Stimulated activated CD4-positive, alpha-beta T cell treated with anti-CD3 and anti-CD28 coated beads, TNF-alpha, amount 100 ng/mL, for 24 hours (primary cell): Measurements from ENCODE around the gene LRRC3.
A peak's percentile ranks its signal among the peaks of the same experiment; 100 is the strongest.

Source experiments
- DNase-seq, 3 experiments: peaks; one replicate each; pipeline ENCODE4 v3.0.0-alpha.2; 2020; ENCODE audit warnings: low read depth in 3 of 3

LRRC3 gene

DNA sequence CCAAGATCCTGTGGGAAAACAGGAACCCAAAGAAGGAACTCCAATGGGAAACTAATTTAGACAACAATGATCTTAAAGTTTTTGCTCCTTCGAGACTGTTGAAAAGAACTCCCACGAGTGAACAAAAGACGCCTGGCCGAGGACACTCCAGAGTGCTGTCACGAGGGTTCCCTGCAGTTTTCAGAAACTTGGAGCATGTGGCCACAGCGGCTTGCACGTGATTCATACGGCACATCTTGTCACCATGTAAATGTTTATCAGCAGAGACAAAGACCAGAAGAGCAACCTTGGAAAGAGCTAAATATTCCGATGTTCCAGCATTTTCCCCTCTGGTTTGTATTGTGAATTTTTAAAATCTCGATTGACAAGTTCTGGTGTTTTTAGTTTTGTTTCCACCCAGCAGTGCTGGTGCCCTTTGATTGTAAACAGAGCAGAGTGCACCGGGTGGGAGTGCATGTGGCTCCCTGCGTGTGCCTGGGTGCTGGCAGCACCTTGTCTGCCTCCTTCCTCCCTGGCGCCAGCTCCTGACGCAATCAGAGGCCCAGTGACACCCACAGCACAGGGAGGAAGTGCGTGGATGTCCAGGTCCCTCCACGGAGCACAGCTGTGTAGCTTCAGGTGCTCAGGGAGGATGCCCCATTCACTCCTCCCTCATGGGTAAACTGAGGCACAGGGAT is 23.0 kb downstream of the LRRC3 start:
- DNase-seq: no peak

DNA sequence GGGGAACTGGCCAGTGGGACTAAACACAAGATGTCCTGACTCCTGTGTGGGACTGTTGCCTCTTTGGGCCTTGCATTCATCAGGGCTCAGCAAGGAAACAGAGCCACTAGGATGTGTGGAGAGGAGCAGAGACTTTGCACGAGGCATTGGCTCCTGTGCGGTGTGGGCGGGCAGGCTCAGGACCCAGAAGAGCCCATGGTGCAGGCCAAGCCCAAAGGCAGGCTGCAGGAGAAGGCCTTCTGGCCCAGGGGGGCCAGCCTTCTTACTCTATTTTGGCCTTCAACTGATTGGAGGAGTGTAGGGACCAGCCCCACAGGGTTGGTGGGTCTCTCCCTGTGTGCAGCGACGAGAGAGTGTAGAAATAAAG is 23.5 kb downstream of the LRRC3 start:
- no peak for DNase-seq

DNA sequence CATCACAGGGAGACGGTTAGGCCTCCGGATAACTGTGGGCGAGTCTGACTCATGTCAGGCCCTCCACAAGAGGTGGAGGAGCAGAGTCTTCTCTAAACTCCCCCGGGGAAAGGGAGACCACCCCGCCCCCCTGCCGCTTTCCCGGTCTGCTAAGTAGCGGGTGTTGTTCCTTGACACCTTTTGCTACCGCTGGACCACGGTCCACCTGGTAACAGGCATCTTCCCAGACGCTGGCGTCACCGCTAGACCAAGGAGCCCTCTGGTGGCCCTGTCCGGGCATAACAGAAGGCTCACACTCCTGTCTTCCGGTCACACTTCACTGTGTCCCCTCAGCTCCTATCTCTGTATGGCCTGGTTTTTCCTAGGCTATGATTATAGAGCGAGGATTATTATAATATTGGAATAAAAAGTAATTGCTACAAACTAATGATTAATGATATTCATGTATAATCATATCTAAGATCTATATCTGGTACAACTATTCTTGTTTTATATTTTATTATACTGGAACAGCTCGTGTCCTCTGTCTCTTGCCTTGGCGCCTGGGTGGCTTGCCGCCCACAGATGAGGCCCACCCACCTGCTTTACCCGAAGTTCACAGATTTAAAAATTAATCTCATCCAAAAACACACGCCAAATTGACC is 24.4 kb downstream of the LRRC3 start:
- DNase-seq: peak in 1 of 3 experiments; percentile 38

DNA sequence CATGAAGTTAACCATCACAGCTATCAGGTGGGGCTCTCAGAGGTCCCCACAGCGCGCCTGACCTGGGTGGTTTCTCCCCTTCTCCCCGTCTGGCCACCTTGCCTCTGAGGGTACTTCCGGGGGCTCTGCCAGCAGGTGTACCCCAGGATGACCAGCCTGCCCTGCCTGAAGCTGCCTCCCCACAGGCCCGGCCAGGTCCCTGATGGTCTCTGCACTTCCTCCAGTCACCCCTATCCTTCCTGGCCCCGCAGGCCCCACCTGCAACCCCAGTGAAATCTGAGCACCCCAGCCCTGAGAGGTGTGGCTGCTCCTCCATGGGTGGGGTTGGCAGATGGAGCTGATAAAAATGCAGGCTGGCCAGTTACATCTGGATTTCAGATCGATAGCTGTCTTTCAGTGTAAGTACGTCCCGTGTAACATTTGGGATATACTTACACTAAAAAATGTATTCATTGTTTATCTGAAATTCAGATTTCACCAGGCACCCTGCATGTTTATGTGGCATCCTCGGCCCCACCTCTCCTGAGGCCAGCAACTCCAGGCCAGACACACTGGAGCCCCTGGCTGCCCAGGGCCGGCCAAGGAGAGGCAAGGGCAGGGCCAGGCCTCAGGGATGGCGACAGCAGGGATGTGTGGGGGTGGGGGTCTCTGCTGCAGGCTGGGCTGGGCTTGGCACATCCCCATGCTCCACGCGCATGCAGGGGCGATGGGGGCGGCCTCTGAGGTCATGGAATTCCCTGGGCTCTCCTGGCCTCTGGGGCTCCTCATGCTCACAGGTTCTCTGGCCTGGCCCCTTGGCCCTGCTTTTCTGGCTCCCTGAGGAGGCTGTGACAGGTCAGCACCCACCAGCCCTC is 25.1 kb downstream of the LRRC3 start:
- no peak for DNase-seq

DNA sequence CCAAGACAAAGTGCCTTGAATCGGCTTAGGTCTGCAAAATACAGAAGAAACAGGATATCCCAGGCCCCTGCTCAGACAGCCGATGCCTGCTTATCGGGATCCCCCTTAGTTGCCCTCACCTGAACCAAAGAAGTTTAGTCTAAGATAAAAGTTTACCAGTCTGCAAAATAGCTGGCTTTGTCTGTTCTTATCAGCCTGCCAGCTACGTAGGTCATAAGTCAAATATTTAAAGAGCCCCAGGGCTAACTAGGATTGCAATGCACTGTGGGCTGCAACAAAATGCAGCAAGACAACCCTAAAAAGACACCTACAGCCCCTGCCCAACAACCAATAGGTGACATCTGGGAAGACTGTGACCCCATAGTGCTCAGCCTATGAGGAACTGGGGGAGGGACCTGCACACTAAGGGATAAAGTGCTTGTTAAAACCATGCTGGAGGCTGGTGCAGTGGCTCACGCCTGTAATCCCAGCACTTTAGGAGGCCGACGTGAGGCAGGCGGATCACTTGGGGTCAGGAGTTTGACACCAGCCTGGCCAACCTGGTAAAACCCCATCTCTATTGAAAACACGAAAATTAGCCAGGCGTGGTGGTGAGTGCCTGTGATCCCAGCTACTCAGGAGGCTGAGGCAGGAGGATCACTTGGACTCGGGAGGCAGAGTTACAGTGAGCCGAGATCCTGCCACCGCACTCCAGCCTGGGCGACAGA is 27.4 kb downstream of the LRRC3 start:
- no peak for DNase-seq

DNA sequence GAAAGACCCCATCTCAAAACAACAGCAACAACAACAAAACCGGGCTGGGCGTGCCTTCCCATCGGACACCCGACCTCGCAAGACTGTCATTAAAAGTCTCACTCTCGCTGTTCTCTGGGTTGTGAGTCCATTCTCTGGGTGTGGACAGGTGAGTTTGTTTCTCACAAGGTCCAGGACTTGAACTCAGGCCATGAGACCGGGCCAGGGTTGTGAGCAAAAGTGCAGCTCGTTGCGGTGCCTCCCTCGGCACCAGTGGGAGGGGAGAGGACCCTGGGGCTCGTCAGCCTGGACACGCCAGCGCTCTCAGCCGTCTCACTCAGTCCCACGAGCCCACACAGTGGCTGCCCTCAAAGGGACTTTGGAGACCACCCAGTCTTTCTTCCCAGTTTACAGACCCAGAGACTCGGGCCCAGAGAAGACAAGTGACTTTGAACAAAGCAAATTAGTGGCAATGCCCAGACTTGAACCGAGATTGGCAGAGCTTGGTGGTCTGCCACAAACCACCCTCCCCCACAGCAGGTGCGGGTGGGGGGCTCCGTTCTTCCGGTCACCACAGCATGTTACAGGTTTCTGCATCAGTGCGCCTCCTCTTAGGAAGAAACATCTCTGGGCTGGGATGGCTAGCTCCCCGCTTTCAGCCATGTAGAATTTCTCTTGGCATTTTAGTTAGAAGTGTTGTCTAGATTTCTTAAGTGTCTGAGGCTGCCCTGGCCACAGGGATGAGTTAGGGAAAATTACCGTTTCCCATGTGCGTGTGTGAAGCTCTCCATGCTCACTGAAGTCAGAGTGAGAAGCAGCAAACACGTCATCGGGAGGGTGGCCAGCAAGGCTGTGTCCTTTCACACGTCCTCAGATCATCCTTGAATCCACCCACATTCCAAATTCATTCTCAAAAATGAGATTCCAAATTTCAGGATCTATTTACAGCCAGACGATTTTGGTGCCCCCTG is 28.3 kb downstream of the LRRC3 start:
- no peak for DNase-seq

DNA sequence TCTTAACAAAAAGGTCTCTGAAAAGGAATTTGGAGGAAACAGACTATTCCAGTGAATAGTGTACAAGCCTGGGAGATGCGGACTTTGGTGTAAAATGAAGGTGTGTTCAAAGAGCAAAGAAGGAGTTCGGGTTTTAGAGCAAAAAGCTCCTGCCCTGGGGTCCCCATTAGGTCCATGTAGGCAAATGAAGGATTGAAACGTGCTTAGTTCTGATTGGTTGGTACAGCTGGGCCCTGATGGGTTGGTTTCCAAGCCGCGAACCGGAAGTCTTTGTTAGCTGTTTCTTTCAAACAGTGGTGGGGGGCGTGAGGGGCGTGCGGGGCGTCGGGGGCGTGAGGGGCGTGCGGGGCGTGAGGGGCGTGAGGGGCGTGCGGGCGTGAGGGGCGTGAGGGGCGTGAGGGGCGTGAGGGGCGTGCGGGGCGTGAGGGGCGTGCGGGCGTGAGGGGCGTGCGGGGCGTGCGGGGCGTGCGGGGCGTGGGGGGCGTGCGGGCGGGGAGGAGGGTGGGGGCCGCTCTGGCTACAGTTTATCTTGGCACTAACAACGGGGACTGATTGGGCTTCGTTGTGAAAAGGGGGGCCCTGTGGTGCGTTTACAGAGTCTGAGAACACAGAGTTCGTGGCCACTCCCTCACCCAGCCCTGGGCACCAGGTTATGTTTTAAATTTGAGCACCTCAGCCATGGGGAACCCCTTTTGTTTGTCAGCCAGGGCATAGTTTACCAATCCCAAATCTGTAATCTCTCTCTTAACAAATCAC is 29.4 kb downstream of the LRRC3 start:
- DNase-seq: no peak

DNA sequence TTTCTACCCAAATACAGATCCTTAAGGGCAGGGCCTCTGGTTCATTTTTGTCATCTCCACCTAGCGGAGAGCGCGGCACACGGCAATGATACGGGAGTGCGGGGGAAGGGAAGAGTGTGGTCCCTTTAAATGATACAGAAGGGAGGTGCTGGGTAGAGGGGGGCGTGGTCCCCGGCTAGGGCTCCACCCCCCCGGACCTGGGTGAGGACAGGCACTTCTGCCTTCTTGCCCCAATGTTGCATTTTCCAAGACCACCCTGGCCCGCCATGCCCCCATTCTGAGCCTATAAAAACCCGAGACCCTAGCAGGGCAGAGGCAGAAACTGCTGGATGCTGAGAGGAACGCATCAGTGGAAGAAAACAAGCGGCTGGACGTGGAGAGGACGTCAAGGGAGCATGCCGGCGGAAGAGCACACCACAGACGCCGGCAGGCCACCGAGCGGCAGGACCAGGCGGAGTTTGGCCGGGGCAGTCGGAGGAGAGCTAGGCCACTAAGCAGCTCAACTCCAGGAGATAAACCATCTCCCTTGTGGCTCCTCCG is 30.0 kb downstream of the LRRC3 start:
- DNase-seq: peak in 2 of 3 experiments; percentile 19 to 50

DNA sequence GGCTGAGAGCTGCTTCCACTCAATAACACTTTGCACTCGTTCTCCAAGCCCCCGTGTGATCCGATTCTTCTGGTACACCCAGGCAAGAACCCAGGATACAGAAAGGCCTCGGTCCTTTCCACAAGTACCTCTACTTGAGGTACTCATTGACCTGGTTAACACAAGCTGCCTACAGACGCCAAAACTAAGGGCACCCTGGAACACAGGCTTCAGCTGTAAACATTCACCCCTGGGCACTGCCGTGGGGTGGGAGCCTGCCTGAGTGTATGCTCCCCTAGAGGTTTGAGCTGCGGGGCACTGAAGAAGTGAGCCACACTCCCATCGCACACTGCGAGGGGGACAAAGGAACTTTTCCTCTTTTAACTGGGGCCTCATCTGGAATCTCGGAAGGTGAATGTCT is 30.5 kb downstream of the LRRC3 start:
- no peak for DNase-seq

DNA sequence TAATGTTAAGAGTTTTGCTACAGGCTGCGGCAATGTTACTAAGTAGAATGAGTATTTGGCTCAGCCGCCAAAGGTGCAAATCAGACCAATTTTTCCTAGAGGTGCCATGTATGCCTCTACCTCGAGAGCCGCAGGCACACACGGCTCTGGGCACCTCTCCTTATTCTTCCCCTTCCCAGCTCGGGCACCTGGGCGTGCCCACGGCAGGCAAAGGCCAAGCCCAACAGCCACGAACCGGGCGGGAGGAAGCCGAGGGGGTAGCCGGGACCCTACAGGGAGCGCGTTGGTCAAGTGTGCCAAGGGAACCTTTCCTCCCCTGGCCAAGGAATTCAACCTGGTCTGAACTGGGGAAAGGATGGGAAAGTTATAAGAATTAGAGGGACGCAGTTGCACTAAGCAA is 31.0 kb downstream of the LRRC3 start:
- no peak for DNase-seq

DNA sequence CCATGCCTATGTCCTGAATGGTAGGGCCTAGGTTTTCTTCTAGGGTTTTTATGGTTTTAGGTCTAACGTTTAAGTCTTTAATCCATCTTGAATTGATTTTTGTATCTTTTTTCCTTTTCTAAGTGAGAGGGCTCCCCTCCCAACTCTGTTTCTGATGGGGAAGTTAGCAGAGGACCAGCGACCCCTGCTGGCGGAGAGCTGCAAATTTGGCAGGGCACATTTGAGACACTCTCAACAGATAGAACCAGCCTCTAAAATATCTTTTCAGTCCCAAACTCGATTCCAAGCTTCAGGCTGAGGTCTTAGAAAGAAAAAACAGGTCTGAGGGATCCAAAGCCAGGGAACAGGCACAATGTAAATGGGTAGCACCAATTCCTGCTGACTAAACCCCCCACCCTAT is 32.5 kb downstream of the LRRC3 start:
- DNase-seq: peak; percentile 19 to 63 (median 25)

DNA sequence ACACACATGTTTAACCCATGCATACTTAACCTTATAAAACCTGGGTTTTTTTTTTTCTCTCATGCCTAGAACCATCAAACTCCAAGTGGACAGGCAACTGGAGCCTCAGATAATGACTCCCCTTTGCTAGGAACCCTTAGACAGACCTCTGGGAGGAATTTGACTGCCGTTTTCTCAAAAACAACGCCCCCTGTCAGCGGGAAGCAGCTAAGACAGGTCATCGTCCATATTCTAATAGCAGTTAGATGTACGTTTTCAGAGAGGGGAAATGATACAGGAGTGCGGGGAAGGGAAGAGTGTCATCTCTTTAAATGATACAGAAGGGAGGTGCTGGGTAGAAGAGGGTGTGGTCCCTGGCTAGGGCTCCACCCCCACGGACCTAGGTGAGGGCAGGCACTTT is 34.7 kb downstream of the LRRC3 start:
- no peak for DNase-seq

DNA sequence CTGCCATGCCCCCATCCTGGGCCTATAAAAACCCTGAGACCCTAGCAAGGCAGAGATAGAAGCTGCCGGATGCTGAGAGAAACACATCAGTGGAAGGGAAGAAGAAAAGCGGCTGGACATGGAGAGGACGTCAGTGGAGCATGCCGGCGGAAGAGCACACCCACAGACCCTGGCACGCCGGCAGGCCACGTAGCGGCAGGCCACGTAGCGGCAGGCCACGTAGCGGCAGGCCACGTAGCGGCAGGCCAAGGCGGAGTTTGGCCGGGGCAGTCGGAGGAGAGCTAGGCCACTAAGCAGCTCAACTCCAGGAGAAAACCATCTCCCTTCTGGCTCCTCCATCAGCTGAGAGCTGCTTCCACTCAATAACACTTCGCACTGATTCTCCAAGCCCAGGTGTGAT is 35.1 kb downstream of the LRRC3 start:
- DNase-seq: no peak

DNA sequence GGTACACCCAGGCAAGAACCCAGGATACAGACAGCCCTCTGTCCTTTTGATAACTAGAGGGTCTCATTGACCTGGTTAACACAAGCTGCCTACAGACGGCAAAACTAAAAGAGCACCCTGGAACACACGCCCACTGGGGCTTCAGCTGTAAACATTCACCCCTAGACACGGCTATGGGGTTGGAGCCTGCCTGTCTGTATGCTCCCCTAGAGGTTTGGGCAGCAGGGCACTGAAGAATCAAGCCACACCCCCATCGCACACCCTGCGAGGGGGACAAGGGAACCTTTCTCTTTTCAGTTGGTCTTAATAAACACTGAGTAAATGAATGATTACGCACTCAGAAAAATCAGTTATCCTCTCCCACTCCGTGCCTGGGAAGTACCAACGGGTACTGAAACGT is 35.5 kb downstream of the LRRC3 start:
- no peak for DNase-seq

DNA sequence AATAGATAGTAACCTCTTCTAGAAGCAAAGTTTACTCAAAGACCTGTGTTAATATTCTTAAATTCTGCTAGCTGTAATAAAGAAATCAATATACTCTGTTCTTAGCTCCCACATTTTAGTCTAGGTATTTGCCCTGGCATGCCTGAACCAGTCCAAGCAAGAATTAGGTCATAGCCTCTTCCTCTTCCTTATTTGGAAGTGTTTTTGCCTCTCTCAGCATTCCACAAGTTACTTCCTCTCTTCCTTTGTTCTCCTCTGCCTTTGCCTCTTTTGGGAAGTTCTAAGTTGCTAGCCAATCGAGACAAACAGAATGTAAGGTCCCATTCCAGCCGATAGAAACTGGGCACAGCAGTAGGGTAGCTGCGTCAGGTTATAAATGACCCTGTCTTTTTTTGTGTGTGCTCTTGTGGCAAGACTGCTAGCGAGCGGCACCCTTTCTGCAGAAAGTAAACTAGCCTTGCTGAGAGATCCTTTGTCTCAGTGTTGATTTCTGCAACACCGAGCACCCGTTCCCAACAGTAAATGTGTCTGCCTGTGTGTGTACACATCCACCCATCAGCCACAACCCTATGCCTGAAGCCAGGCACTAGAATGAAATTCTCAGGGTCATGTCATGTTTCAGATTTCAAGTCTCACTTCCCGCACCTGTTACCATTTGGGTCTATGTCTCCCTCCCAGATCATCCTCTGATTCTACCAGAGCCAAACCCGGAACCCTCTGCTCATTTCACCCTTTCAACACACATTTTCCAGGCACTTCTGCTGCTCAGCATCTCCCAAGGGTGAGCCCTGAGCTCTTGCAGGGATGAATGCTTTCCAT is 37.5 kb downstream of the LRRC3 start:
- DNase-seq: no peak

DNA sequence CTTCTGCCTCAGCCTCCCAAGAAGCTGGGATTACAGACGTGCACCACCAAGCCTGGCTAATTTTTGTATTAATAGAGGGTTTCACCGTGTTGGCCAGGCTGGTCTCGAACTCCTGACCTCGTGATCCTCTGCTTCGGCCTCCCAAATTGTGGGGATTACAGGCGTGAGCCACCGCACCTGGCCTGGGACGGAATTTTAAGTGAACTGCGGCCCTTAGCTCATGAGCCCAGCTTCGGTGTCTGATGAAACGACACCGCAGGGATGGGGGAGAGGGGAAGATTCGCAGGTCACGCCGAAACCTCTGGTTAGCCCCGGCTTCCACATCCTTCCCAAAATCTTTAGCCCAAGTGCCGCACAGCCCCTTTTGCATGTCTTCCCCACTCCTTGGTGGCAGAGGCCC is 39.1 kb downstream of the LRRC3 start:
- DNase-seq: no peak

DNA sequence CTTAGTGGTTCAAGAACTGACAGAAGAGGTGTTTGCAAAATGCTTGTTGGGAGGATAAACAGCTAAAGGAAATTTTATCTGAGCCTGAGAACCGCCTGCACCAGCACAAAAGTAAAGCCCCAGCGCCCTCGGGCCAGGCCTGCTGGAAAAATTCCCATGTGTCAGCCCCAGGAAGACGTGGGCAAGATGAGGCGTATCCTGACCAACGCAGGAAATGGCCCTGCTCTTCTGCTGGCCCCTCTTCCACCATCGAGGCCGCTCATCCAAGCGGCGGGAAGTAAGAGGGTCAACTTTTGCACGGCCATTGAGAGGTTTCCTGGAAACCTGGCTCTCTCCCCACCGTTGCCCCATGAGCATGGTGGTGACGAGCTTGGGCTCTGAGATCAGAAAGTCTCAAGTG is 39.6 kb downstream of the LRRC3 start:
- DNase-seq: no peak

DNA sequence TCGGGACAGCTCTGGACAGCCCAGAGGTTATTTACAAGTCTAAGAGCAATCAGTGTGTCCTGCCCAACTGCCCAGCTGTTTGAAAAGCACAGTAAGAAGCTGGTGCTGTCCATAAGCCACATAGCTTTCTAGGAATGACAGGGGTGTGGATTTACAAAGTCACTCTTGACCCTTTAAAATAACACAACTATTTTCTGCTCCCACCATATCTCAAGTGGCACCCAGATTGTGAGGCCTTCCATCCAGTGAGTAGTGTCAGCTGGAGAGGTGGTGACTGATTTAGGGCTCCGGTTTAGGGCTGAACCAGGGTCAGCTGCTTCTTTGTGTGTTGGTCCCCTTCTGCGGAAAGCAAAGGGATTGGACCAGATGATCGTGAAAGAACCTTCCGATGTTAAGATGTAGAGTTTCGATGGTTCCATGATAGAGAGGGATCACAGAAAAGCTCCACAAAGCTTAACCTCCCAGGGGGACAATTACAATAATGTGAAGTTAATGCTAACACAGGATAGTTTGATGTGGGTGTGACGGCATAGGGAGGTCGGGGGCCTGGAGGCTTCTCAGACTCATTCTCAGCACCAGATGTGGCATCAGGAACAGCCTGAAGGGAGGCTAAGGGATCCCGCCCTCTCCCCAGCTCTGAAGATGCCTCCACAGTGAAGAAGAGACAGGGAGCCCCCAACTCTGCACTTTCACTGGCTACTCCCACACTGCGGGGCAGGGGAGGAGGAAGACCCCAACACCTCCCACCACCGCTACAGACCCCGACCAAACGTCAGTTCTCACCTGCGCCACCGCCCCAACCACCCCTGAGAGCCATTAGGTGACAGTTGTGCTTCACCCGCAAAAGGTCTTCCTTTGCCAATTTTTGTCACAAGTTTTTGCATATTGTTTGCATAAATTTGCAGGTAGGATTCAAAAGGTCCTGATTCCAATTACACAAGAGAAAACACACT is 40.6 kb downstream of the LRRC3 start:
- no peak for DNase-seq
